HG03432 (cell line): ENCODE data around the gene CBX7.

Experiments used
- ATAC-seq: cut with Tn5 transposase; IDR thresholded peaks from one replicate; pipeline ENCODE4 v1.9.1; 2021; ENCODE audit warnings: mild to moderate bottlenecking, moderate library complexity; ENCODE audit not compliant: unreplicated experiment

CBX7 gene

GRCh38 chr22:39152511-39153219, at the start of gene CBX7:
TSS of gene CBX7 (minus strand) at chr22:39152680. CDS start at chr22:39152444, 236 bp downstream.
- ATAC-seq, result peak; percentile 75

DNA sequence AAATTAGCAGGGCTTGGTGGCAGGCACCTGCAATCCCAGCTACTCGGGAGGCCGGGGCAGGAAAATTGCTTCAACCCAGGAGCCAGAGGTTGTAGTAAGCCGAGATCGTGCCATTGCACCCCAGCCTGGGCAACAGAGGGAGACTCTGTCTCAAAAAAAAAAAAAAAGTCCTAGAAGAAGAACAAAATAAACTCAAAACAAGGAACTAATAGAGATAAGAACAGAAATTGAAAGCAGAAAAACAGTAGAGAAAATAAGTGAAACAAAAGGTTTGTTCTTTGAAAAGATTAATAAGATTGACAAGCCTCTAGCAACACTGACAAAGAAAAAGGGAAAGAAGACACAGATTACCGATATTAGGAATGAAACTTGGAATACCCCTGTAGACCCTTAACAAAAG, 45.1 kb upstream of the CBX7 start:
- no peak for ATAC-seq

DNA sequence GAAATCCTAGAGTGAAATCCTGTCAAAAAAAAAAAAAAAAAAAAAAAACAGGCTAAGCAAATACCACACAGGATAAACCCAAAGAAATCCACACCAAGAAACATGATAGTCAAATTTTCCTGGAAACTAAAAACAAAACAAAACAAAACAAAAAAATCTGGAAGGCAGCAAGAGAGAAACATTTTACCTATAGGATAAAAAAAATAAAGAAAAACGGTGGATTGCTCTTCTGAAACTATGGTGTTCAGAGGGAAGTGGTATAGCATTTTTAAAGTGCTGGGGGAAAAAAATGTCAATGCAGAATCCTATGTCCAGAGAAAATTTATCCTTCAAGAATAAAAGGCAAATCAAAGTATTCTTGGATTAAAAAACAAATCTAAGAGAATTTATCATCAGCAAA, 41.6 kb upstream of the CBX7 start:
- no peak for ATAC-seq

- ATAC-seq, result no peak
Observed at GRCh38 chr22:39188809-39189208, 36.3 kb upstream of the CBX7 start.

- ATAC-seq, result no peak
Observed at GRCh38 chr22:39185601-39186012, 33.1 kb upstream of the CBX7 start.

DNA sequence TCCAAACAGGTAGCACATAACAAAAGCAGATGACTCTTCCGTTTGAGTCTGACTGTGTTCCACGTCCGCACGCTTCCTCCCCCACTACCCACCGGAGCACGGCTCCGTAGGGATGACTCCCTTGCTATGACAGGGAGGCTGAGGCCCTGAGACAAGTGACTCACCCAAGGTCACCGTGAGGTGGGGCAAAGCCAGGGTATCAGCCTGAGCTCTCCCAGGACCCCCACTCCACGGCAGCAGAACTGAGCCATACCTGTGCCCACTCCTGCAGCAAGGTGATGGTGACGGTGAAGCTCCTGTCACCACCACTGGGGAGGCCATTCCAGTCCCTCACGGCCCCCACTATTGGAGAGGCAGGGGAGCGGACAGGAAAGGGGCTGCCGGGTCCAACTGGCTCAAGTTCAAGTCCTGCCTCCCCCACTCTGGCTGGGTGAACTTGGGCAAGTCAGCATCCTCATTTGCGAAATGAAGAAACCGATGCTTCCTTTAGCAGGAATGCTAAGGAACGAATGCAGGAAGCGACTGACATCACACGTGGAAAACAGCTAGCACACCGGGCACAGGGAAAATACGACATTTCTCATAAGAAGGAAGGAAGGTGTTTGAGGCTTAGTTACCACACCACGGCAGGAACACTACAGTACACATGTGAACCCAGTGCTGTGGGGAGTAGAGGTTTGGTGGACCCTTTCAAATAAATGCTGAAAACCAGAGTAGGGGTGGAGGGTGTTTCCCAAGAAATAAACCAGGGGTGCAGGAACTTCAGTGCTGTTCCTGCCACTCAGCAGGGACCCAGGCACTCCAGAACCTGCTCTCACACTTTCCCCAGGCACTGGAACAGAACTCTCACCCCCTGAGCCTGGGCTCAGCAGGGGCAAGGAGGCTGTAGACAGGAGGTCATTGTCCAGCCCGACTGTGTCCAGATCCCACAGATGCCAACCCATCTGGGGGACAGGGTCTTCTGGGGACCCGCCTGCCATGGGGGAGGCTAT, 32.4 kb upstream of the CBX7 start:
- ATAC-seq, result no peak

DNA sequence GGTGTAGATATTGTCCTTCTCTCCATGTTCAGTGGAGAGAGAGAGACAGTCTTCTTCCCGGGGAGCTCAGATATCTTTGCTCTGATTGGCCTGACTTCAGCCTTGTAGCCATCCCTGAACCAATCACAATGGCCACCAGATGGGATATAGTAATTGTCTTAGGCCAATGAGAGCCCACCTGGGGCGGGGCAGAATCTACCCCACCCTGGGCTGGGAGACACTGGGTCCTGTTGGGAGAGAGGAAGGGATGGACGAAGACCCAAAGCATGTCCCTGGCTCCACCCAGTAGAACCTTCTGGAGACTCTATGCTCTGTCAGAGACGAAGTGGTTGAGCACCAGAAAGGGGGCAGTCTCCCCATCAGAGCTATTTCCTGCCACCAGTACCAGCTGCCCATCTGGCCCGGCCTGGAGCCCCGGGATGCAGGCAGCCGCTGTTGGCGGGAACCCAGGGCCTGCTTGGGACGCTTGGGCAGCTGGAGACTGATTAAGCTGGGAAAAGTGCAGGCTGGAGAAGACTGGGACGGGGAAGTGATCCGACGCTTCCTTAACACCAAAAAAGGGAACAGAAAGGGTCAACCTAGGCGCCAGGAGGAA, 31.6 kb upstream of the CBX7 start:
- ATAC-seq, result no peak

GRCh38 chr22:39182478-39183030, 30.1 kb upstream of the CBX7 start:
- ATAC-seq, result no peak

- ATAC-seq, result no peak
Observed at GRCh38 chr22:39181778-39182177, 29.3 kb upstream of the CBX7 start.

DNA sequence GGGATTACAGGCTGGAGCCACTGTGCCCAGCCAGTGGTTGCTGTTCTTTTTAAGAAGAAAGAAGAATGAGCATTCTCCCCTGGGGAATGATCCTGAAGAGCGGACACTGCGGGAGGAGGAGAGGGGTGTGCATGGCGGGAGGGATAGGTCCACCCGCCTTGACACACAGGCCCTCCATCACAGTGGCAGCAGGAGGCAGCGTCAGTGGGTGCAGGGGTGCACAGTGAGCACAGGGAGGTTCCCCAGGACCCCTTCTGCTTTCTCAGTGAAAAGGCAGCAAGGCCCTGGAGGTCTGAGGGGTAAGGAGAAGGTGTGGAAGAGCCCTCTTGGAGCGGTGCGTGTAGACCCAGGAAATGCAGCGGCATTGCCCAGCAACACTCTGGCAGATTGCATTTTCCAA, 28.9 kb upstream of the CBX7 start:
- ATAC-seq, result no peak

DNA sequence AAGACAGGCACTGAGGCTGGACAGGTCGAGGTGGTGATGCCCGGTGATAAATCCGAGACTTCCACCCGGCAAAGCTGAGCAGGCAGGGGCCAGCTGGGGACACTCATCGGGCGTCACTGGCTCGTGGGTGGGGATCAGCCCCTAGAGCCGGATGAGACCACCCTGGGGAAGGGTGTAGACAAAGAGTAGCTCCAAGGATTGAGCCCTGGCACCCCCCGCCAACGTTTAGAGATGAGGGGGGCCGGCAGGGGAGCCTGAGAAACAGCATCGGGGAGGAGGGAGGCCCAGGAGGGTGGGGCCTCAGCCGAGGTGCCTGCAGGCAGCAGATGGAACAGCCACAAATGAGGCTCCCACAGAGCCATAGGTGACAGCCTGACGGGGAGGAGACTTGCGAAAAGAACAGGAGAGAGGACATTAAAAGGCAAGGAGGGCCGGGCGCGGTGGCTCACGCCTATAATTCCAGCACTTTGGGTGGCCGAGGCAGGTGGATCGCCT, 27.4 kb upstream of the CBX7 start:
- no peak for ATAC-seq

GRCh38 chr22:39179401-39179827, 26.9 kb upstream of the CBX7 start:
- no peak for ATAC-seq

DNA sequence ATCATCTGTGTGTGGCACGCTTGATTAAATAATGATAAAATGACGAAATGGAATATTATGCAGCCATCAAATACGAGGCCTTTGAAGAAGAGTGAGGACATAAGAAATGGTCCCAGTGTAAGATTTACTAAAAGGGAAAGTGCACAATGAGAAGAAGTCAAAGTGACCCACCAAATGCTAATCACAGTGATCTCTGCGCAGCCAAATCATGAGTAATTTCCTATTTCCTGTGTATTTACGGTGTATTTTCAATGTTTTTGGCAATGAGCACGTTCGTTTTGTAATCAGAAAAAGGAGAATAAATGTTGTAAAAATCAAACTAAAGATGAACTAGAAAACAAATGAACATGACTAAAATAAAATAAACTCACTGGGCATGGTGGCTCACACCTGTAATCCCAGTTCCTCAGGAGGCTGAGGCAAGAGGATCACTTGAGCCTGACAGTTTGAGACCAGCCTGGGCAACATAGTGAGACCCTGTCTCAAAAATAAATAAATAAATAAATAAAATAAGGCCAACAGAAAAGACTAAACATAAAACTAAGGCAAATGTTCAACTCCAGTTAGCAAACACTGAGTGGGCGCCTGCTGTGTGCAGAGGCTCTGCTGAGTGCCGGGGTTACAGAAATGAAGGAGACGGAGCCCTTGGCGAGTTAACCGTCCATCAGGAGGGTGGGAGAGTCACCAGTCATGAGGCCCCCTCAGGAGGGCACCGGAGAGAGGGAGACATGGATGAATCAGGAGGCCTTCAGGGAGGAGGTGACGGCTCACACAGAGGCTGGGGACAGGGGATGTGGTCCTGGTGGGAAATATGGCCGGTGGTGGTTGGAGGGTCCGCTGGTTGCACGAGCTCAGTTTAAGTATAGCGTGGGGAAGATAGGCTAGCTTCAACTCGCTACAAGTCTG, 26.0 kb upstream of the CBX7 start:
- ATAC-seq, result no peak

GRCh38 chr22:39177791-39178190, 25.3 kb upstream of the CBX7 start:
- no peak for ATAC-seq

- ATAC-seq, result no peak
Observed at GRCh38 chr22:39177456-39177775, 24.9 kb upstream of the CBX7 start.

DNA sequence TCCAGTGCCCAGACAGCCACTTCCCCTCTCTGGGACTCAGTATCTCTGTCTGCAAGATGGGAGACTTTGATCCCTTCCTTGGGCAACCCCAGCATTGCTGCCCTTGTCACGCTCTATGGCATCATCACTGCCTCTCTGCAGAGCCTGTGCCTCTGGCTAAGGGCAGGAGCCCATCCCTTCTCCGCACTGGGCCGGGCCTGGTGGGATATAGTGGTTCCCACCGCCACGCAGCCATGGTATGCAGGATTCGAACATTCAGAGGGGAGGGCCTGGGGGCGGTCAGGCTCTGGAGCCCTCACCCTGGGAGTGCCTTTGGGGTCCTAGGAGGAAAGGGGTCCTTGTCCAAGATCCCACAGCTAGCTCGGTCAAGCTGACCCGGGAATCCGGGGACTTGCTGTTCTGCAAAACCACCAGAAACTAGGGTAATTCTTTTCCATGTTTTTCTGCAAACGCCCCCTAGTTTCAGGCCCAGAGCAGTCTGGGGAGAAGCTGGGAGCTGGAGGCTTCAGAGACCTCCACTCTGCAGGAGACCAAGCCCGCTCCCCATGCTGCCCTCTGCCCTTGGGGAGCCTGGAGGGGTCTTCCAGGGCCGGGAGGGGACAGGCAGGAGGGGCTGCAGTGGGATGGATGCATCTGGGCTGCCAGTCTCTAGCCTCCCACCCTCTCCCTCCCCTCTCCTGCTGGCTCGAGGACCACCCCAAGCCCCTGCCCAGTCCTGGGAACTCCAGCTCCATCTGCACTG, 24.4 kb upstream of the CBX7 start:
- no peak for ATAC-seq

DNA sequence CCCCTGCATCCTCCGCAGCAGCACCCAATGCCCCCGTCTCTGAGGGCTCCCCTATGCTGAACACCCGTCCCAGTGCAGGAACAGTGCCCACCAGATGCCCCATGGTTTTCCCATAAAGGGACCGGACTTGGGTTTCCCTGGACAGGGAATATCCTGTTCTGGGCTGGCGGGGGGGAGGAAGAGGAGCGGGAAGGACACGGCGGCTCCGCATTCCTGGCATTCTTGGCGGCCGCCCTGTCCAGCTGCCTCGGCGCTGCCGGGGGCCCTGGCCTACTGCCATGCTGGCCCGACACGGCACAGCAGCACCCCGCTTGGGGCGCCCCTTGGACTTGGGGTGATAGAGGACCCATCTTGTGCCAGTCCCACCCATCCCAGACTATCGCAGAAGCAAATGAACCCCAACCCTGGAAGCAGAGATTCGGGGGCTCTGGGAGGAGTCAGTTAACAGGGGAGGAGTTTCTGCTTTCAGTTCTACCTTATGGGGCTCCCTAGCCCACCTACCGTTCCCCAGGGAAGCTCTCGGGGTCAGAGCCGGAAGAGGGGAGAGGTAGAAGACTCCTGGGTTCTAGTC, 23.7 kb upstream of the CBX7 start:
- ATAC-seq, result no peak

GRCh38 chr22:39175353-39176142, 23.1 kb upstream of the CBX7 start:
- ATAC-seq, result no peak
